Endothelial cell of umbilical vein (primary cell): ENCODE results near the gene ERI2. TPM values are rescaled to one million over a fixed set of nuclear protein-coding genes. Genes with fewer than 3 reads are reported as not detected.

Experiments used
- BruUV-seq: library from RNA; stranded (reverse); fragments of 400-500 nt; replicated peaks from 2 replicates; lab custom pipeline; 2021; lab: Mats Ljungman, UMichigan
- CTCF ChIA-PET: fragments of 300-600, 350-600 bp; sonication (Branson Sonifier 250); formaldehyde crosslinking; loops from one replicate; lab custom pipeline; 2021; ENCODE audit warnings: antibody characterized with exemption, inconsistent platforms; lab: Charles Lee
- POLR2A ChIA-PET: fragments of 300-600, 350-600 bp; sonication (Branson Sonifier 250); formaldehyde crosslinking; loops from one replicate; lab custom pipeline; 2021; ENCODE audit warnings: antibody characterized with exemption, inconsistent platforms; lab: Charles Lee
- DNase-seq: peaks from one replicate; pipeline ENCODE4 v3.0.0-alpha.2; 2011; ENCODE audit warnings: low read depth, low spot score
- FAIRE-seq: peaks from 2 replicates; lab custom pipeline; 2011; peaks lifted over from hg19 to GRCh38; lab: Jason Lieb, UNC
- H2AFZ ChIP-seq: 2 replicates; pipeline ENCODE4 v1.6.0; 2012; ENCODE audit warnings: low read depth, low read length, control low read depth, inconsistent platforms
- H3K27ac ChIP-seq: 2 replicates; pipeline ENCODE4 v1.5.1; 2011; ENCODE audit warnings: low read depth, mild to moderate bottlenecking, control low read depth, low read length, moderate library complexity; ENCODE audit not compliant: insufficient read depth
- H3K27me3 ChIP-seq, 2 experiments: 2 replicates each; pipeline versions ENCODE4 v1.6.0 to v1.6.1; 2011; ENCODE audit warnings: low read length in 2 of 2, mixed read lengths in 1 of 2; ENCODE audit not compliant: control insufficient read depth in 2 of 2, insufficient read depth in 2 of 2
- H3K36me3 ChIP-seq, 2 experiments: 2 replicates in 1 of 2; 3 replicates in 1 of 2; pipeline ENCODE4 v1.5.1; 2011; ENCODE audit warnings: low read length in 2 of 2, mild to moderate bottlenecking in 1 of 2, moderate library complexity in 1 of 2; ENCODE audit not compliant: control insufficient read depth in 2 of 2, insufficient read depth in 2 of 2; ENCODE audit errors: extremely low read depth in 1 of 2
- H3K4me1 ChIP-seq: 3 replicates; pipeline ENCODE4 v1.5.1; 2011; ENCODE audit warnings: mild to moderate bottlenecking, low read length; ENCODE audit not compliant: control insufficient read depth, insufficient read depth; ENCODE audit errors: extremely low read depth
- H3K4me2 ChIP-seq: 2 replicates; pipeline ENCODE4 v1.6.1; 2011; ENCODE audit warnings: low read length, control low read depth, mixed read lengths; ENCODE audit not compliant: insufficient read depth
- H3K4me3 ChIP-seq, 3 experiments: fragments of 200-600 bp in 1 of 3; sonication (generic), shearing (Covaris generic) in 1 of 3; replicated peaks in 1 of 3; 2 replicates each; pipeline ENCODE4 v1.5.1; 2011 to 2016; ENCODE audit warnings: control low read depth in 3 of 3, low read length in 3 of 3, mild to moderate bottlenecking in 2 of 3, inconsistent platforms in 1 of 3, low read depth in 1 of 3, moderate library complexity in 1 of 3; ENCODE audit not compliant: insufficient read depth in 1 of 3
- H3K79me2 ChIP-seq: 2 replicates; pipeline ENCODE4 v1.6.0; 2012; ENCODE audit warnings: low read length, inconsistent platforms; ENCODE audit not compliant: control insufficient read depth, insufficient read depth
- H3K9ac ChIP-seq: replicated peaks from 2 replicates; pipeline ENCODE3; 2011; ENCODE audit warnings: low read length, control low read depth; ENCODE audit not compliant: insufficient read depth; ENCODE audit errors: extremely low read depth
- H3K9me1 ChIP-seq: replicated peaks from 3 replicates; pipeline ENCODE4 v1.6.0; 2011; ENCODE audit warnings: mild to moderate bottlenecking, low read length; ENCODE audit not compliant: control insufficient read depth, insufficient read depth; ENCODE audit errors: extremely low read depth
- H3K9me3 ChIP-seq: replicated peaks from 2 replicates; pipeline ENCODE4 v1.5.1; 2012; ENCODE audit warnings: low read length, inconsistent platforms; ENCODE audit not compliant: control insufficient read depth, insufficient read depth
- H4K20me1 ChIP-seq: replicated peaks from 2 replicates; pipeline ENCODE3; 2011; ENCODE audit warnings: mild to moderate bottlenecking, low read length; ENCODE audit not compliant: control insufficient read depth, insufficient read depth; ENCODE audit errors: extremely low read depth
- CTCF ChIP-seq, 2 donors: IDR thresholded peaks; 1 replicate in 1 of 2; 2 replicates in 1 of 2; pipeline ENCODE4 v1.5.1; 2011; ENCODE audit warnings: low read length in 2 of 2, mild to moderate bottlenecking in 2 of 2, moderate library complexity in 2 of 2, control low read depth in 1 of 2, inconsistent platforms in 1 of 2, low read depth in 1 of 2; ENCODE audit not compliant: insufficient read depth in 1 of 2; ENCODE audit errors: extremely low read depth in 1 of 2
- EZH2 ChIP-seq: IDR thresholded peaks from 2 replicates; pipeline ENCODE4 v1.6.1; 2012; ENCODE audit warnings: borderline replicate concordance, low read depth, mild to moderate bottlenecking, moderate library complexity, low read length, inconsistent platforms; ENCODE audit not compliant: severe bottlenecking
- FOS ChIP-seq: IDR thresholded peaks from 2 replicates; pipeline ENCODE4 v1.6.1; 2011; ENCODE audit warnings: mild to moderate bottlenecking, low read length, moderate library complexity, borderline replicate concordance; ENCODE audit not compliant: insufficient read depth
- GATA2 ChIP-seq: IDR thresholded peaks from 2 replicates; pipeline ENCODE4 v1.7.0; 2011; ENCODE audit warnings: low read depth, mild to moderate bottlenecking, moderate library complexity, mixed read lengths, low read length; ENCODE audit not compliant: insufficient read length, insufficient read depth
- JUN ChIP-seq: IDR thresholded peaks from 2 replicates; pipeline ENCODE4 v1.6.1; 2011; ENCODE audit warnings: borderline replicate concordance, low read depth; ENCODE audit not compliant: insufficient read length, insufficient read depth
- MYC ChIP-seq: IDR thresholded peaks from one replicate; pipeline ENCODE4 v1.6.1; 2011; ENCODE audit warnings: mild to moderate bottlenecking, low read depth, low read length
- POLR2A ChIP-seq: IDR thresholded peaks from 2 replicates; pipeline ENCODE4 v1.6.1; 2012; ENCODE audit warnings: low read depth, mild to moderate bottlenecking, control low read depth, low read length
- POLR2AphosphoS5 ChIP-seq: IDR thresholded peaks from 2 replicates; pipeline ENCODE4 v1.6.1; 2012; ENCODE audit warnings: low read depth, mild to moderate bottlenecking, control low read depth, low read length, moderate library complexity; ENCODE audit not compliant: insufficient read depth
- dilution Hi-C: fragments of 300-500 bp; cut with MboI; formaldehyde crosslinking; loops from one replicate; pipeline ENCODE4 v1.15.0; 2019; ENCODE audit warnings: low sequenced_read_pairs; ENCODE audit not compliant: extremely low pct_ligation_motif_present
- intact Hi-C: fragments of 100-400 bp; cut with micrococcal nuclease; formaldehyde crosslinking; loops from one replicate; pipeline ENCODE4 v1.10.0; 2022
- polyA plus RNA-seq, 4 experiments: library from polyadenylated mRNA; depleted of rRNA in 3 of 4; stranded (reverse) in 3 of 4; unstranded in 1 of 4; fragments of >200 nt; gene quantifications; 2 replicates each; pipeline versions ENCODE4 v1.2.1 to v1.2.3, GENCODE V29; 2011 to 2012; ENCODE audit warnings: missing spikeins in 1 of 4
- total RNA-seq: library from RNA; stranded (reverse); gene quantifications from 2 replicates; pipeline ENCODE4 v1.2.3, GENCODE V29; 2021
- TF ChIP-seq, protein P1 (sequence below): IDR thresholded peaks from 2 replicates; pipeline ENCODE4 v1.6.1; 2011; ENCODE audit not compliant: insufficient read depth, insufficient read length

Gene ERI2
- total and polyA plus RNA-seq, 2 donors (not counting 3 experiments of a cell fraction or from before 2014, with no cell fraction given): 6.6 to 8.9 TPM

- Histone ChIP-seq H4K20me1 (no peaks in the 10 kb centered on the region), H3K36me3 (no peaks in the 10 kb centered on the region), H2AFZ (no peak overlapping the region), H3K9me3 (no peaks in the 10 kb centered on the region), H3K27ac (no peak overlapping the region), H3K79me2 (no peaks in the 10 kb centered on the region), H3K9ac (no peak overlapping the region), H3K4me2 (no peak overlapping the region), H3K4me3 (no peak overlapping the region), H3K4me1 (no peaks in the 10 kb centered on the region), H3K9me1 (no peaks in the 10 kb centered on the region), H3K27me3 (no peaks in the 10 kb centered on the region)
- DNase-seq (peak; percentile 69), FAIRE-seq (no peak)
- TF ChIP-seq CTCF (IDR thresholded peaks at IDR 0.05; ENCODE audit: extremely low read depth in 1 of 2, insufficient read depth in 1 of 2, low read depth in 1 of 2, low read length in 2 of 2) (no peak), EZH2 (no peak), MYC (no peak), GATA2 (no peak), POLR2AphosphoS5 (no peak), POLR2A (no peak), FOS (no peak), JUN (no peak)
- TF ChIP-seq, protein P1, sequence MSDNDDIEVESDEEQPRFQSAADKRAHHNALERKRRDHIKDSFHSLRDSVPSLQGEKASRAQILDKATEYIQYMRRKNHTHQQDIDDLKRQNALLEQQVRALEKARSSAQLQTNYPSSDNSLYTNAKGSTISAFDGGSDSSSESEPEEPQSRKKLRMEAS: no peak
- dilution Hi-C loops (no loop called here), intact Hi-C loops (no loop called here)
- TSS peak; percentile 34 for BruUV-seq
- CTCF ChIA-PET: no interaction called here
- POLR2A ChIA-PET: no interaction called here
Measured at GRCh38 chr16:20747030-20747816, 59.0 kb downstream of the ERI2 start.
